HG02642 (cell line): Measurements from ENCODE around the gene OST4.
"Not testable (repeated sequence)": the region's sequence is repeated elsewhere in the genome, so short reads cannot be mapped to it uniquely, and the experiment has no call there.

ENCODE experiments used
- ATAC-seq: cut with Tn5 transposase; IDR thresholded peaks from one replicate; pipeline ENCODE4 v1.9.1; 2021; ENCODE audit warnings: mild to moderate bottlenecking; ENCODE audit not compliant: unreplicated experiment, poor library complexity

Gene OST4

GRCh38 chr2:27080603-27080936 is 9.1 kb upstream of the OST4 start:
- ATAC-seq: no peak

GRCh38 chr2:27080140-27080469 is 8.7 kb upstream of the OST4 start:
- ATAC-seq: no peak

DNA sequence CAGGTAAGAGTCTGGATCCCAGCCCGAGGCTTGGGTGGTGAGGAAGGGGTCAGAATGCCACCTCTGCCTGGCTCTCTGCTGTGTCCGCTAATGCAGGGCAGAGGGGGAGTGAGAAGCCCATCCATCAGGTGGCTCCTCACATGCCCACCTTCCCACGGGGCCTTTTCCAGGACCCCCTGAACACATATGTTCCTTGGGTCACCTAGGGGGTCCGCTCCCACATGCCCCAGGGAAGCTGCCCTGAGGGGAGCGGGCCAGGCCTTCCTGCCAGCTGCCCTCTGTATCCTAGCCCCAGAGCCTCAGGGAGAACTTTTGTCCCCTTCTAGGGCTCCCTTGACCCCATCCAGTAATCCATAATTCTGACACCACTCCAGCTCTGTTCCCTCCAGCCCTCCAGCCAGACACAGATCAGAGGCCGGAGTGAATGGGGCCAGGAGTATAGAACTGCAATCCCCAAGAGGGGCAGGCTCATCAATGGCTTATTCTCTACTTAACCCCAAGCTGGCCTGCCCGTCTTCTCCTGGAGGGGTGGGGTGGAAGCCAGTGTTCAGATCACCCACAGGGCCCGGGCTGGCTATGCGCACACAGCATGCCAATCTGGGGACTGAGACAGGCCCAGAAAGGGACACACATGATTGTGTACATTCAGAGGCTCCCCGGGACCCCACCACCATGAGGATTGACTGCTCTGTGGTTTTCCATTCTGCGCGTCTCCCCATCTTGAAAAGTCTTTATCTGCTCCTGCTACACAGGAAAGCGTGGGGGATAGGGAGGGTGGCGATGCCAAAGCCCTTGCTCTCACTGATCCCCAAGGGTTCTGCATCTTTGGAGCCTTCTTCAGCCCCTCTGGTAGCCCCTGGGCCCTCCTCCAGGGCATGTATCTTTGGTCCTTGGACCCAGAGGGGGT is 8.0 kb upstream of the OST4 start:
- ATAC-seq: no peak

GRCh38 chr2:27078267-27079194 is 7.1 kb upstream of the OST4 start, which contains the start of gene EMILIN1:
Gene EMILIN1 (plus strand): TSS chr2:27078615. CDS start chr2:27079066, 451 bp downstream.
- ATAC-seq: no peak

DNA sequence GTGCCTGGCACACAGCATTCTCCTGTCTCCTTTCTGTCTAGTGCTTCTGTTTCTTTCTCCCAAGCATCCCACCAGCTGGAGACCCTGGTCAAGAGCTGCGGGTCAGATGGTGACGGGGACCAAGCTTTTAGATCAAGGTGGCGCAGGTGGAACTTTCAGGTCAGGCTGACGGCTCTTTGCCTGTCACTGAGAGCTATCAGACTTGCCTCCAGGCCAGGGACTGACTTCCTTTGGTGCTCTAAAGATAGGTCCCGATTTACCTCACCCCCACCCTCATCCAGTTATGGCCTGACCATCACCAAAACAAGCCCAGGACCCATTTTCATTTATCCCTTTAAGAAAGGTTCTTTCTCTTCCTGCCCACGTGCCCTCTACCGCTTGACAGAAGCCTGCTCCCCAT is 5.8 kb upstream of the OST4 start:
- ATAC-seq: no peak

- no peak for ATAC-seq
These were observed 4.9 kb upstream of the OST4 start for GRCh38 chr2:27076323-27076722.

DNA sequence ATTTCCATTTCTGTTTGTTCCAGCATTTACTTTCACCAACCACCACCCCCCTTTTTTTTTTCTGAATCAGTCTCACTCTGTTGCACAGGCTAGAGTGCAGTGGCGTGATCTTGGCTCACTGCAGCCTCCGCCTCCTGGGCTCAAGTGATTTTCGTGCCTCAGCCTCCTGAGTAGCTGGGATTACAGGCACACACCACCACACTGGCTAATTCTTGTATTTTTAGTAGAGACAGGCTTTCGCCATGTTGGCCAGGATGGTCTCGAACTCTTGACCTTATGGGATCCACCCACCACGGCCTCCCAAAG is 4.1 kb upstream of the OST4 start:
- ATAC-seq: not testable (repeated sequence)

GRCh38 chr2:27074738-27075565 is 3.5 kb upstream of the OST4 start:
- ATAC-seq: no peak

- ATAC-seq: no peak
These were observed 2.3 kb upstream of the OST4 start for GRCh38 chr2:27073782-27074181.

DNA sequence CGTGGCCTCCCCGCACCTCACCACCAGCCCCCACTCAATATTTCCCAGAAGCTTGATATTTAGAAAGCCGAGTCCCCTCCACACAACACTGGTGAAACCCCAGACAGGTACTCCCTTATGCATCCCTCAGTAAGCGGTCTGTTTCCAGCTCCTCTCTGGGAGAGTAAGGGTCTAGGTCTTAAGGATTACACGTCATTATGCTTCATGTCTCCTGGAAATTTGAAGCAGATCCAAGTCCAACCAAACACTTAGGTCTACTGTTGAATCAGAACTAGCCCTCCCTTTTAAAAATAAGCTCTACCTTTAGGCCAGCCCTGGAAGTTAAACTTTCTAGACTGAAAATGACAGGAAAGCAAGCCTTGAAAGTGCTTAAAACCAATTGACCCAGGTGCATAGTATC is 1.5 kb upstream of the OST4 start:
- no peak for ATAC-seq

DNA sequence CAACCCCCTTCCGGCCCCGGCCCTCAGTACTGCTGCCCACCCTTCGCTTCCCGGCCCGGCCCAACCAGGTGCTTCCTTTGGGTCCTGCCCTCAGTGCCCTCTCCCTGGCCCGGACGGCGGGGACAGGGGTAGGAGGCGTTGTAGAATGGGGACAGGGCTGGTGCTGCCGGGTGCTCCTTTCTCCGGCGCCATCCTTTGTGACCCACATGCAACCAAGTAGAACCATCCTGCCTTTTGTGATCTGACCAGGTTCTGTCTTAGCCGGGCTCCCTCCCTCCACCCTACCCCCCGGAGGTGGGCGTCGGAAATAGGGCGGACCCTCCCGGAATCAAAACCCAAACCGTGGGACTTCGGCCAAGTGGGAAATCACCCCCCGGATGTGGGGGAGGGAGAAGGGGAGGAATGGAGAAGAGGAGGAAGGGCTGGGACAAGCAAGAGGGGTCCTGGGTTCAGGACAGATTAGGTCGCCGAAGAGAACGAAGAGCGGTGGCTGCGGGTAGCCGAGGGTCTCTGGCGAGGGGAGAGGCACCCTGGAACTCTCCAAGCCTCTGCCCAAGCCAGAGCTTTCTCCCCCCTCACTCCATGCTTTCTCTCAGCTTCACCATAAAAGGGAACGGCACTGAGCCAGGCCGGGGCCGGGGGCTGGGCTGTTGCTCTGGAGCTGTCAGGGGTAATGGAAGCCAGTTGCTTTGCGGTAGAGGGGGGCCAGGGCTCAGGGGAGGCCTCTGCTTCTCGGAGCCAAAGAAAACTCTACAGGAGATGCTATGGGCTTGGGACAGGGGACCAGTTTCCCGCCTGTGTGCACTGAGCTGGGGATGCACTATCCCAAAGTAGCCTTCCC is 756 bp upstream of the OST4 start:
- no peak for ATAC-seq

- peak; percentile 12 for ATAC-seq
These were observed 689 bp downstream of the OST4 start for GRCh38 chr2:27070653-27071276.

DNA sequence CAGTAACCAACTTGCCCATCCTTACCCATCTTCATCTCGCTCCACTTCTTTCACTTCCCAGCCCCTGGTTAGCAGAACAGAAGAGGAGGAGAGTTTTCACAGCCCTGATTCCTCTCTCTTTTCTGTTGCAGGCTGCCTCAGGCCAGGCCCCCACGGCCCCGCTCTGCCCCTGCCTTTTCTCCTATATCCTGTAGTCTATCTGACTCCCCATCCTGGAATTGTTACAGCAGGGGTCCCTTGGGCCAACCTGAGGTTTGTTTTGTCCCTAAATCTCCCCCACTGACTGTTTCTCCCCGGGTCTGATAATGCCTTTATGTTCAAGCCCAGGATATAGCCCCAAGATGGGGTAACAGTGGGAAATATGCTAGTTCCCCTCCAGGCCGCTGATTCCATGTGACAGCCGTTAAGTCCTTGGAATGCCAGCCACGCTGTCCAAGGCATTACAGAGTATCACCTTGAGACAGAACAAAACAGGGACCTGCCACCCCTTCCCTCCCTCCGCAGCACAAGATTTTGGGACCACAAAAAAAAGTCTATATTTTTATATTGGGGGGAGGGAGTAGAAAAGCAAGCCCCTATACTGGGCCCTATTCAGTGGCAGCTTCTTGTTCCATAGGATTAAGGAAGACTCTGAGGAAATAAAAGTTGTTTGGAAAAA is 1.4 kb downstream of the OST4 start:
- no peak for ATAC-seq

DNA sequence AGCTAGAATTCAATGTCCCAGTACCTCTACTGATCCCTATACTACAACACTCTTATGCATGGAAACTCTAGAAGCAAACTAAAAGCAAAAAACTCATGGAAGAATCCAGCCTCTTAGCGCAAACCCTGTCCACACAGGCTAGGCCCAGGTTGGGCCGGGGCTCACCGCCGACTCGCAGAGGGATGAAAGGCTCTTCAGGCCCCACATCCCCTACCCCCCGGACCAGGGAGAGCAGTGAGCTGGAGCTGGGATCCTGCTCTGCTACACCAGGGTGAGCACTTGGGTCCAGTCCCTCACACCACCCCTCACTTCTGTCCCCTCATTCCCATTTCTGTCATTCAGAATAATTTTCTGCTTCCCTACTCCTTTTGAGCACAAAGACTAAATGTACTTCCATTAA is 2.0 kb downstream of the OST4 start:
- no peak for ATAC-seq

DNA sequence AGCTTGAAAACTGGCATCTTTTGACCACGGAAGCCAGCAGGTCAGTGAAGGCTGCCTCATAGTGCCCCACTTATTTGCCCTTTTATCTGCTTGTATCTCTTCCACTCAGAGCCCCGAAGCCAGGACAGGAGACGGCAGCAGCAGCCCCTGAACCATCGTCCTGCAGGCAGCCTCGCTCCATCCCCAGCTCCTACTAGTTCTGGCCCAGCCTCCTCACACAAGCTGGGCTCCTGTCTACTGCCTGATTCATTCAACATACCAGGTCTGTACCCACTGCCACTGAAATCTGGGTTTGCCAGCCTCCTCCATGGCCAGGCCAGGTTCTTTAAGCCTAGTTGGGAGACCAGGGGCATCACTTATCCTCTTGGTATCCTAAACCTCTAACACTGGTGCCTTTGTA is 4.1 kb downstream of the OST4 start:
- no peak for ATAC-seq

GRCh38 chr2:27065128-27065527 is 6.3 kb downstream of the OST4 start:
- ATAC-seq: no peak

DNA sequence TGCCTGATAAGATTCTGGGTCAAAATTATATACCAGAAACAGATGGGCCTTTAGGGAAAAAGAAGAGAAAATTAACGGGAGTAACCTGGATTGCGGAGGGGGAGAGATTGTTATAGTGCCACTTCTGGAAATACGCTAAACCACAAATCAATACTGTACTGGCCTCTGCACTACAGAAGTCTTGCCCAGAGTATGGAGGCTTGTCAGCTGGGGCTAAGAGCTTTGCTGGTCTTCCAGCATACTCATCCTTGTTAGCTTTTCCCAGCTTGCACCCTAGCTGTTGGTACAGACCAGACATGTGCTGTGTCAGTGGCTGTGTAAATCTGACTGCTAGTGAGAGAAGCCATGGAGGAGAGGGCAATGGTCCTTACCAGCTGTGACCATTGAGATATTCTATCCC is 11.1 kb downstream of the OST4 start:
- no peak for ATAC-seq

DNA sequence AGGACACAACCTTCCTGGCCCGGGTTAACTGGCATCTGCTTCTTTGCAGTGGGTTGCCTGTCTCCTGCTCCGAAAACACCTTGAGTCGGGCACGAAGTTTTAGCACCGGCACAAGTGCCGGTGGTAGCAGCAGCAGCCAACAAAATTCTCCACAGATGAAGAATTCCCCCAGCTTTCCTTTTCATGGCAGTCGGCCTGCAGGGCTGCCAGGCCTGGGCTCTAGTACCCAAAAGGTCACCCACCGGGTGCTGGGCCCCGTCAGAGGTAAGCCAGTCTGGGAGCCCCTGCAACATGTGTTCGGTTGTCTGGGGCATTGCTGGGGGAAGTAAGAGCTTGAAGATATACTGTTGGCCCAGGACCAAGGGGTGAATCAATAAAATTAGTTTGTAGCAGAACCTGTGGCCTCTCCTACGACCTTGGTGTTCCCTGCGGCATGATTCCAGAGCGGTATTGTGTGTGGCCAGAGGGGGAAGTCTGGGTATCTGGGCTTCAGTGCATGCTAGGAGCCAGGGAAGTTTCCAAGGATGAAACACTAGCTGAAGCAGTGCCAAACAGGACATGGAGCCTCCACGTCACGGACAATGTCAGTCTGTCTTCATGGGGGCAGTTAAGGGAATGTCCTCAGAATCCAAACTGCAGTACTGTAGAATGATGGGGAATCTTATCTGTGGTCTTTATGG is 12.2 kb downstream of the OST4 start:
- no peak for ATAC-seq
